Measurements from ENCODE around the gene KMT2D.

KMT2D gene

DNA sequence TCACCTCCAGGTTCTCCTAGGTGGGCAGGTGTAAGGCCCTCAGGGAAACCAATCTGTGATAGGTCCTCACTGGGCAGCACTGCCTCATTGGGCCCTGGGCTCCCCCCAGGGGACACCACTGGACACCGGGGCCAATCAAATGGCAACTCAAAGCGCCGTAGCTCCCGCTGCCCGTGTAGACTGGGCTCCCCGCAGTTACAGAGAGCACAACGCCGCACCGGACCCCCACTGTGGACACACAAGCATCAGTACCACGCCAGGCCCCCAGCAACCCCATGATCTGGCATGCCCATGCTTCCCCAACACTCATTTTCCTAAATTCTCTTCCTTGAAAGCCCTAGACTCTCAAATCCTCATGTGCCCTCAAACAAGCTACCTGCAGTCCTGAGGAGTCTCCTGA is 6.1 kb downstream of the KMT2D start:
- DNase-seq (ENCODE audit: low read depth, low spot score): no peak

GRCh38 chr12:49054096-49054495 is 6.5 kb downstream of the KMT2D start:
- no peak for DNase-seq (ENCODE audit: low read depth, low spot score)

DNA sequence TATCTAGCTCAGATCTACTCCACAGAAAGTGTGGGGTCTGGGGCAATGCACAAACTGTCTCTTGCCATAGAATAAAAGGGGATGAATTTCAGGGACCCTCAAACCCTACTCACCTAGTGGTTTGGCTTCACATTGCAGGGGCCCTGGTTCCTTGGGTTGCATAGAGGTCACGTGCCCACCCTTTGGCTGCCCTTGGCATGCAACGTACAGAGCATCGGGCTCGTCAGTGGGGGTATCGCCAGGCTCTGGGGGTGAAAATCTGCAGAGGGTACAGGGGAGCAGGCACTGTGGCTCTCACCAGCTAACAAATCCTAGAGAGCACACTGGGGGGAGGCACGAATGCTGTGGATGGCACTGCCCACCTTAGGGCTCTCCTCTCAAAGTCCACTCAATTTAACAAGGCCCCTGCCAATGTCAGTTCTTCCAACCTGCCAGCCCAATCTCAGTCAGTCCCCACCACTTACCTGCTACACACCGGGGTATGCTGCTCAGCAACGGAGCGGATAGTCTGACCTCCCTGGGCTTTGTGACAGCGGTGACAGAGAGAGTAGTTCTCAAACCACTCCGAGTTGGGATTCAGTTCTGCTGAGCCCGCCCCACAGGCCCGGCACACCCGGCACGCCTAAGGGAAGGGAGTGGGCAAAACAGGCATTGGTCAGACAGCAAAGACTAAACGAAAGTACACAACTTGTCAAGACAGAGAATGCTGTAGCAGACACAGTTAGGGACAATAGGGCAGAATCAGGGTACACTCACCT is 8.0 kb downstream of the KMT2D start:
- DNase-seq (ENCODE audit: low read depth, low spot score): no peak

GRCh38 chr12:49051777-49052438 is 8.7 kb downstream of the KMT2D start:
- DNase-seq (ENCODE audit: low read depth, low spot score): no peak

- DNase-seq (ENCODE audit: low read depth, low spot score): no peak
These were observed 9.2 kb downstream of the KMT2D start for GRCh38 chr12:49051373-49051764.

DNA sequence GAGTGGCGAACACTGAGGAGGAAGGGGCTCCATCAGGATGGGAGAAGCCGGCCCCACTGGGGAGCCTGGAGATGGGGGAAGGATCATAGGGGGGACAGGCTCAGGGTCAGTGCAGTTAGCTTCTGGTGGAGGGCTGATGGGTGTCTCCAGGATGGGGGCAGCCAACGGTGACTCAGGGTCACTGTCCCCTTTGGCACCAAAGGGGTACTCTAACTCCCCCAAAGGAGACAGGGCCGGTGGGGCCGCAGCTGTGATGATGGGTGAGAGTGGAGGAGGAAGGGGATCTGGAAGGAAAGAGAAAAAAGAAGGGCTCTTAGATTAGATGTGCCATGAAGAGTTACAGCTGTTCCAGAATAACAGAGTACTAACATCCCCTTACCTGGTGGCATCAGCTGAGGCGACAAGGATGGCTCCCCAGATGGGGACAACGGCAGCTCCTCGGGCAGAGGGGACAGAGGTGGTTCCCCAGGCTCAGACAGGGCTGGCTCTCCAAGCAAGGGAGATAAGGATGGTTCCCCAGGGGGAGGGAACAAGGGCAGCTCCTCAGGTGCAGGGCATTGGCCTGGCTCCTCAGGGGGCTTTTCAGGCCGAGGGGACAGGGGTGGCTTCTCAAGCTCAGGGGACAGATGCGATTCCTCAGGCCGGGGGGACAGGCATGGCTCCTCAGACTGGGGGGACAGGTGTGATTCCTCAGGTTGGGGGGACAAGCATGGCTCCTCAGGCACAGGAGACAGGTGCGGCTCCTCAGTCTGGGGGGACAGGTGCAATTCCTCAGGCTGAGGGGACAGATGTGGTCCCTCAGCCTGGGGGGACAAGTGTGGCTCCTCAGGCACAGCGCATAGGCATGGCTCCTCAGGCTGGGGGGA is 9.9 kb downstream of the KMT2D start:
- no peak for DNase-seq (ENCODE audit: low read depth, low spot score)

GRCh38 chr12:49049566-49050224 is 10.9 kb downstream of the KMT2D start:
- no peak for DNase-seq (ENCODE audit: low read depth, low spot score)

DNA sequence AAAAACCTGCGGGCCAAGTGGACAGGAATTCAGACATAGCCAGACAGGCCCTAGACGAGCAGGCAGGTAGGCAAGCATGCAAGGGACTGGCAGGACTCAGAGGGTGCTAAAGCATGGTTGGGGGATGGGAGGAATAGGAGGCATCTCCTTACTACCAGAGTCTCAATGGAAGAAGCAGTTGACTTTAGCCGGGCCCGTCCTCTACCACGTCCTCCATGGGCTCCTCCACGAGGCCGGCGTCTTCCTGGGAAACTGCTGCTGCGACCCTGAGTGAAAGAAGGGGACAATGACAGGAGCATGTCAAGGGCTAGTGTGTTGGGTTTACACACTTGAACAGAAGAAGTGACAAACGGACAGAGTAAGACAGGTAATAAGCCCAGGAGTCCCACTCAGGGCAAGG is 11.6 kb downstream of the KMT2D start:
- no peak for DNase-seq (ENCODE audit: low read depth, low spot score)

DNA sequence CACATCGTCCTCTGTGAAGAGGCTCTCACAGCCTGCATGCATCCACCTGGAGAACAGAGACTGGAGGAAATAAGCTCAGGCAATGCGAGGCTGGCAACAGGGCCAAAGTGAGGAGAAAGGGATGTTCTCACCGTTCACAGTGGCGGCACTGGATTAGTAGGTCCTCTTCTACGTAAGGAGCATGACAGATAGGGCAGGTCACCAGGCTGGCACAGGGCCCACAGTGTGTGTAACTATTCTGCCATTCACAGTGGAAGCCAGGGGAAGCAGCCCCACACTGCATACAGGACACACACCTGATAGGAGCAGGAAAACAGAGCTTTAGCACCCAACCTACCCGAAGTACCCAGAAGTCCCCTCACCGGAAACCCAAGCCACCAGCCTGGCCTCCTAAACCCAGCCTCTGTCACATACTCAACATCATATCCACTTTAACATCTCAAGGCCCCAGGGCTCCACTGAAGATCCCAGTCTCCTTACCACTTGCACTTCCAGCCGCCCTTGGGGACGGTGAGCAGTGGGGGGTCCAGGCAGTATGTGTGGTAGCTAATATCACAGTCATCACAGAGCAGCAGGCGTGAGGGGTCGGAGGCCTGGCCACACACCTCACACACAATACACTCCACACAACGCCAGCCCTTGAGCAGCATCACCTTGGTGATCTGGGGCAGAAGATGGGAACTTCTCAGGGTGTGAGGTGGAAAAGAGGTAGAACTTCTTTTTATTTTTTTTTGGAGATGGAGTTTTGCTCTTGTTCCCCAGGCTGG is 14.3 kb downstream of the KMT2D start:
- no peak for DNase-seq (ENCODE audit: low read depth, low spot score)

DNA sequence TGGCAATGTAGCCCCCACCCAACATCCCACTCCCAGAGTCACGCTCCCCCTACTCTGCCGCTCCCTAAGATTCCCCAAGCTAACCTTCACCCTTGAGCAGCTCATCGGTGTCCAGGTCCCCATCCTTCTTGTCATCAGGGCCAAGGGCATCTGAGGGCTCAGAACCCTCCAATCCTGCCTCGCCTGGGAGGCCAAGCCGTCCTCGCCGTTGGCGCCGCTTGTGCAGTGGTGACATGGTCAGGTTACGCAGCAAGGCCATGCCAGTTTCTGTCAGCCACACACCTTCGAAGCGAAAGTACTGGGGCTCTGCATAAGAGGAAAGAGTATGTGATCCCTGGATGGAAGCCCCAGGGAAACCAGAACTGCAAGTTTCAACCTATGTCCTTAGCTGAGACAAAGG is 15.9 kb downstream of the KMT2D start:
- DNase-seq (ENCODE audit: low read depth, low spot score): no peak

DNA sequence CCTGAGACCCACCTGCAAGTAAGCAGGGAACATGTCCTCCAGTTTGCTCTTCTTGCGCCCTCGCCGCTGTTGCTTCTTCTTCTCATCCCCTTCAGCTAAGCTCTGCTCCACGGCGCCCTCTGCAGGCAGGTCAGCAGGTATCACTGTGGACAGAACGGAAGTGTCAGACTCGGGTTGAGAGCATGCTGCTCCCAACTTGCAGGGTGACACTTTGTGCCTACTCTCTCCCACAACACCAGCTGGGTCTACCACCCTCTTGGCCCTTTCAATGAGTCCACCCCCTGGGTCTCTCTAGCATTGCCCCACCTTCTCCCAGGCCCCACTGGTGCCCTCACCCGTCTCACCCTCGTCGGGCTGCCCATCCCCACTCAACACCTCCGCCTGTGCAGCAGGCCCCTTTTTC is 16.7 kb downstream of the KMT2D start:
- DNase-seq (ENCODE audit: low read depth, low spot score): no peak

- DNase-seq (ENCODE audit: low read depth, low spot score): no peak
These were observed 17.4 kb downstream of the KMT2D start for GRCh38 chr12:49043241-49043640.

GRCh38 chr12:49041881-49042484 is 18.6 kb downstream of the KMT2D start:
- DNase-seq (ENCODE audit: low read depth, low spot score): no peak

DNA sequence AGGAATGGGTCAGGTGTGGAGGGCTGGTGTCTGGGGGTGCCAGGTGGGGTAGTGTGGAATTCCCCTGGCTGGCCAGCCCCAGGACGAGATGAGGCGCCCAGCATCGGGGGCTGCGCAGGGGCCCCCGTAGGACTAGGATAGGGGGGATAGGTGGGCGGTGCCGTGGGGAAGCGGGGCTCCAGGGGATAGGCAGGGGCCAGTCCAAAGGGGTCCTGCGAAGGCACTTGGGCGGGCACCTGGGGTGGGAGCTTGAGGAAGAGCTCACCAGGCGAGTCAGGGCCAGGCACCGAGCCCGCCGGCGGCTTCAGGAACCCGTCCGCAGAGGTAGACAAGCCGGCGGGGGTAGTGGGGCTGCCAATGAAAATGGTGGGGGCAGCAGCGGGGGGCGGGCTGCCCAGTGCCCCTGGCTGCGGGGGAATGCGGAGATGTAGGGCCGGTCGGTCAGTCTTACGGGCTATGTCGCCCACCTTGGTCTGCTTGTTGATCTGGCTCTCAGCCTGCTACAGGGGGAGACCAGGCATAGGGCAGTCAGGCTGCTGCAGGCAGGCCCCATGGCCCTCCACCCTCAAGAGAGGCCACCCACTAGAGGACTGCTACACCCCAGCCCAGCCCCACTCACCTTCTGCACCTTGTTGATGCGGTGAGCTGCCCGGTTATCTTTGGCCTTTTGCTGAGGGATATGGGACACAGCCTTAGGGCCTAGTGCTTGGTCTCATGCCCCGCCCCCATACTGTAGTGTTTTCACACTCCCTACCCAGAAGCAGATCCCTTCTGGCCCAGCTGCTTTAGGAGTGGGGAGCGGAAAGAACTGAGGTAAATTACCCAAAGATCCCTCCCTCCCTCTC is 19.3 kb downstream of the KMT2D start:
- DNase-seq (ENCODE audit: low read depth, low spot score): no peak

DNA sequence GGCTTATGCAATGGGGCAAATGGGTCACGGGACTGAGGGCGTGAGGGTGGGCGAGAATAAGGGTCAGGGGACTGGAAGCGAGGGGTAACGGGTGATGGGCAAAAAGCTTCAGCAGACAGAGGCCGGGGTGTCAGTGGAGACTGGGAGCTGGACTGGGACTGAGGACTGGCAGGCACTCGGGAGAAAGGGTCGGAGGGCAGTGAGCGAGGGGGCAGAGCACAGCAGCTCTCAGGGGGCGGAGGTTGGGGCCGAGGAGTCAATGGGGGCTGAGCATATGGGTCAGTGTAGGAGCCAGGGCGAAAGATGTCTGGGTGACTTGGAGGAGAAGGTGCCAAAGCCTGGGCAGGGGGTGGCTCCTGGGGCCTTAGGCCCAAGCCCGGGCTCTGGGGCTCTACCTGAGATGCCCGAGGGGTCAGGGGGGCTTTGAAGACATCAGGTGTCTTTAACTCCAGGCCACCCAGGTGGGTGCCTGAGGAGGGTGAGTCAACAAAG is 20.2 kb downstream of the KMT2D start:
- no peak for DNase-seq (ENCODE audit: low read depth, low spot score)

DNA sequence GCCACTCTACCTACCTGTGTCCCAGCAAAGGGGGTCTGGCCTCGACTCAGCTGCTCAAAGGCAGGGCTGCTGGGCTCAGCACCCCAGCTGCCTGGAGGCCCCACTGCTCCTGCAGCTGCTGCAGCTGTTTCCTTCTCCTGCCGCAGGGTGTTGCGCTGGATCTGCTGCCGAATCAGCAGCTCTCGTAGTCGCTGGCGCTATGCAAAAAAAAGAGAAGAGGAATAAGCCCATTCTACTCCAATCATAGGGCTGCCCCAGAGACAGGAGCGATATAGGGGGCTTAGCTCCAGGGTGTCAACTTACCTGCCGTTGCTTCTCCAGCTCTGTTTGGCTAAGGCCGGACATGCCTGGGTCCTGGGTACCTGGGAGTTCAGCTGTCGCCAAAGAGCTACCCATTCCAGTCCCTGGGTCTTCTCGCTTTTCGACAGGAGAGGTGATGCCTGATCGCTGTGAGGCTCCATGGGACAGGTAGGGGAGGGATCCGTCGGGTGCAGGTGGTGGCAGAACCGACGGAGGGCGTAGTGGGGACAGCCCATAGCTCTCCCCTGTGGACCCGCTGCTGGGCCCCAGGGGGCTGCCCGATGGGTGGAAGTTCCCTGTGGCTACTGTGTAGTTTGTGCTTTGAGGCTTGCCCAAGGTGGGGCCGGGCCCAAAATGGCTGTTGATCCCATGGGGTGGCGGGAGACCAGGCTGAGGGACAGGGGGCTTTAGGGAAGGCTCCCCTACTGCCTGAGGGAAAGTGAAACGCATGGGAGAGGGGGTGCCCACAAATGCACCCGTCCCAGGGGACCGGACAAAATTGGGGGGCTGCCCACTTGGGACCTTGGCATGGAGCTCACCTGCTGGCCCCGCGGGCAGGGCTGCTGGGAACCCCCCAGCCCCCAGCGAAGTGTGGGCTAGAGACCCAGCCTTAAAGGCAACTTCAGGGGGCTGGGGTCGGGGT is 20.9 kb downstream of the KMT2D start:
- no peak for DNase-seq (ENCODE audit: low read depth, low spot score)

- DNase-seq (ENCODE audit: low read depth, low spot score): no peak
These were observed 22.2 kb downstream of the KMT2D start for GRCh38 chr12:49038291-49038955.

GRCh38 chr12:49037947-49038237 is 22.7 kb downstream of the KMT2D start:
- DNase-seq (ENCODE audit: low read depth, low spot score): no peak
